ENCODE results near the gene TIGD1. TPM values are rescaled to one million over a fixed set of nuclear protein-coding genes. Genes with fewer than 3 reads are reported as not detected.

TIGD1 gene
- polyA plus RNA-seq, 3 donors: 1.6 to 4.1 (median 2.1) TPM

DNA sequence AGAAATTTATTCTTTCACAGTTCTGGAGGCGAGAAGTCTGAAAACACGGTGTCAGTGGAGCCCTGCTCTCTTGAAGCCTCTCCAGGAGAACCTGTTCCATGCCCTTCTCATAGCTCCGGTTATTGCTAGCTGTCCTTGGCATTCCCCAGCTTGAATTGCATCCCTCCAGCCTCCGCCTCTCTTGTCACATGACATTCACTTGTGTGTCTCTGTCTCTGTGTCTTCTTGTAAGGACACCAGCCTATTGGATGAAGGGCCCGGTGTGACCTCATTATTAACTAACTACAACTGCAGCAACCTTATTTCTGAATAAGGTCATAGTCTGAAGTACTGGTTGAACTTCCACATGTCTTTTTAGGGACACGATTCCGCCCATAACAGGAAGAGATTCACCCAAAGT, 34.7 kb downstream of the TIGD1 start:
- DNase-seq: no peak
- WGBS (ENCODE audit: insufficient coverage): 82% methylated on average over 6 of the region's 7 CpGs
- Histone ChIP-seq H3K79me2 (ENCODE audit: insufficient read depth, low read length) (no peaks in the 10 kb centered on the region), H3K27ac (ENCODE audit: low read depth in 1 of 2, low read length in 2 of 2) (no peak overlapping the region), H4K20me1 (ENCODE audit: insufficient read depth, low read length) (no peaks in the 10 kb centered on the region), H3K9ac (ENCODE audit: insufficient read depth, low read length, poor library complexity, severe bottlenecking) (no peak overlapping the region), H3K4me3 (replicated peaks in 1 of 3; ENCODE audit: low read depth in 2 of 3, low read length in 3 of 3) (no peak overlapping the region), H3K36me3 (replicated peaks in 1 of 2; ENCODE audit: control insufficient read depth in 1 of 2, insufficient read depth in 2 of 2, low read length in 2 of 2) (no peaks in the 10 kb centered on the region), H3K4me2 (replicated peaks; ENCODE audit: extremely low read depth, low read length, poor library complexity, severe bottlenecking) (no peak overlapping the region), H3K9me3 (replicated peaks in 1 of 2; ENCODE audit: control insufficient read depth in 1 of 2, insufficient read depth in 1 of 2, low read length in 2 of 2) (no peaks in the 10 kb centered on the region), H2AFZ (ENCODE audit: insufficient read depth, low read depth, low read length, poor library complexity, severe bottlenecking) (no peak overlapping the region), H3K27me3 (ENCODE audit: control insufficient read depth in 2 of 2, insufficient read depth in 2 of 2, low read length in 2 of 2) (peaks cover 0 to 2% of the 10 kb centered on the region in 2 donors), H3K4me1 (ENCODE audit: control insufficient read depth in 1 of 2, insufficient read depth in 2 of 2, low read length in 2 of 2) (no peaks in the 10 kb centered on the region)
- H3K27ac Mint-ChIP-seq: no peak overlapping the region
- no peak for TF ChIP-seq CTCF (IDR thresholded peaks at IDR 0.05)
- H3K36me3 Mint-ChIP-seq: no peaks in the 10 kb centered on the region
- H3K4me1 Mint-ChIP-seq: no peaks in the 10 kb centered on the region
- intact Hi-C loops (cut with micrococcal nuclease): no loop called here
- H3K9me3 Mint-ChIP-seq: no peaks in the 10 kb centered on the region
- H3K4me3 Mint-ChIP-seq: no peak overlapping the region
- H3K27me3 Mint-ChIP-seq (ENCODE audit: low read depth in 3 of 3): peaks cover 10 to 22% (median 12%) of the 10 kb centered on the region in 3 donors

DNA sequence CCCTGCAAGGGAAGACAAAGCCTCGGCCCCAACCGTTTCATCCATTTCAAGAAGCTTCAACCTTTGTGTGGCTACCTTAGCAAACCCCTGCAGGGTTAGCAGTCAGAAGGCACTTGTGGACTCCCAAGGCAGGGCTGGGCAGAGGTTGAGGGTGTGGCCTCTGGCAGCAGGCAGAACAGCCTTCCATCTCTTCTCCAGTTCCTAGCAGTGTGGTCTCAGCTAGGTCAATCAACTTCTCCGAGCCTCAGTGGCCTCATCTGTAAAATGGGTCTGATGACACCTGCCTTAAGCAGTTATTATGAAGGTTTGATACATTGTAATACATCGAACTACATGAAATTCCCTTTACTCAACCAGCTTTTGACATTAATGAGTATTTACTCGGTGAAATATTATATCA, 37.0 kb downstream of the TIGD1 start:
- Histone ChIP-seq H3K79me2 (ENCODE audit: insufficient read depth, low read length) (no peaks in the 10 kb centered on the region), H3K27ac (ENCODE audit: low read depth in 1 of 2, low read length in 2 of 2) (no peak overlapping the region), H3K9me3 (replicated peaks in 1 of 2; ENCODE audit: control insufficient read depth in 1 of 2, insufficient read depth in 1 of 2, low read length in 2 of 2) (no peaks in the 10 kb centered on the region), H3K4me3 (replicated peaks in 1 of 3; ENCODE audit: low read depth in 2 of 3, low read length in 3 of 3) (no peak overlapping the region), H2AFZ (ENCODE audit: insufficient read depth, low read depth, low read length, poor library complexity, severe bottlenecking) (no peak overlapping the region), H3K4me1 (ENCODE audit: control insufficient read depth in 1 of 2, insufficient read depth in 2 of 2, low read length in 2 of 2) (no peaks in the 10 kb centered on the region), H3K27me3 (ENCODE audit: control insufficient read depth in 2 of 2, insufficient read depth in 2 of 2, low read length in 2 of 2) (no peaks in the 10 kb centered on the region), H3K36me3 (replicated peaks in 1 of 2; ENCODE audit: control insufficient read depth in 1 of 2, insufficient read depth in 2 of 2, low read length in 2 of 2) (no peaks in the 10 kb centered on the region), H3K4me2 (replicated peaks; ENCODE audit: extremely low read depth, low read length, poor library complexity, severe bottlenecking) (no peak overlapping the region), H4K20me1 (ENCODE audit: insufficient read depth, low read length) (no peaks in the 10 kb centered on the region), H3K9ac (ENCODE audit: insufficient read depth, low read length, poor library complexity, severe bottlenecking) (no peak overlapping the region)
- H3K9me3 Mint-ChIP-seq: peaks cover 0 to 4% (median 0%) of the 10 kb centered on the region in 7 donors
- no peak for DNase-seq
- H3K4me3 Mint-ChIP-seq: no peak overlapping the region
- WGBS (ENCODE audit: insufficient coverage): 79% methylated on average over 2 of the region's 5 CpGs
- intact Hi-C loops (cut with micrococcal nuclease): no loop called here
- TF ChIP-seq CTCF (IDR thresholded peaks at IDR 0.05): no peak
- no peaks in the 10 kb centered on the region for H3K4me1 Mint-ChIP-seq
- H3K27me3 Mint-ChIP-seq (ENCODE audit: low read depth in 3 of 3): peaks cover 10 to 17% (median 13%) of the 10 kb centered on the region in 3 donors
- H3K36me3 Mint-ChIP-seq: no peaks in the 10 kb centered on the region
- H3K27ac Mint-ChIP-seq: no peak overlapping the region
